Measurements from ENCODE around the gene CATSPERD.

CATSPERD gene

DNA sequence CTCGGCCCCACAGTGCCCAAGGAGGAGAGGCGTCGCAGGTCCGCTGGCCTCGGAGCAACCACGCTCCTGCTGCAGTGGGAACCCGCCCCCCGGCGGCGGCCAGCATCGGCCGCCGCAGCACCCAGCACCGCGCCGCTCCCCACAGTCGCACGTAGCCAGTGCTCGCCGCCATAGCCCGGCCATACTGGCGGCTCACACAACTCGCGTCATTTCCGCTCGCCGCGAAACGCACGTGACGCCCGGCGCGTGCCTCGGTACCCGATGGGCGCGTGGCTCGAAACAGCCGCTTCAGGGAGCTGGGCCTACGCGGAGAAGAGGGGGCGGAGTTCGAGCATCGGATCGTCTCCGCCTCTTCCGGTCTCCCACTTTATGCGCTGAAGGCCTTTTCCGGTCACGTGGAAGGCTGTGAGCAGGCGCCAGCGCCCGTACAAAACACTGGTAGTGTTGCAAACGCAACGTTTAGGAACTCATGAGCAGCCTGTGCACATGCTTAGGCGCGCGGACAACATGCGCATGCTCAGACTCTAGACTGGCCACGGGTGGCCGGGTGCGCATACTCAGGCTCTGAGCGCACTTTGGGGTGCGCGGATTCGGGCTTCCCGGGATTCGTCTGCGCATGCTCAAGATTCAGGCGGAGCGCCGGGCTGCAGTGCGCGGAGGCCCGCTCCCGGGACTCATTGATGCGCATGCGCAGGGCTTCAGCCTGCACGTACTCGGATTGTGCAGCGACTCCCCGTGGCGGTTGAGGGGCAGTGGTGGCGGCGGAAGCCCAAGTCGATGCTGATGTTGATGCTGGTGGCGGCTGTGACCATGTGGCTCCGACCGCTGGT is at the start of gene CATSPERD, which contains the start of gene LONP1:
Gene CATSPERD (plus strand): TSS at position 677 of the 830 bp plus-strand sequence. CDS start 101 bp downstream, at position 778.
Gene LONP1 (minus strand): TSS at position 186 of the 830 bp plus-strand sequence. CDS start 14 bp downstream, at position 172.
- DNase-seq, result peak; percentile 99

DNA sequence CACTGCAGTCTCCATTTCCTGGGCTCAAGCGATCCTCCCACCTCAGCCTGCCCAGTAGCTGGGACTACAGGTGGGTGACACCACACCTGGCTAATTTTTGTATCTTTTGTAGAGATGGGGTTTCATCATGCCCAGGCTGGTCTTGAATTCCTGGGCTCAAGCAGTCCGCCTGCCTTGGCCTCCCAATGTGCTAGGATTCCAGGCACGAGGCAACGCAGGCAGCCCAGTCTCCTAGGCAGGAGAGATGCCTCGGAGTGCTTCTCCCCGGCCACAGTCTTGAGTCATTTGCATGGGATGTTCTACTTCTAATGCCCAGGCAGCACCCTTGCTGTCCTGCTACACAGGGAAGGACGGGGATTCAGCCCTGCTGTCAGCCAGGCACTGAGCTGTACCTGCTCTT is 48.8 kb upstream of the CATSPERD start:
- DNase-seq, result no peak

DNA sequence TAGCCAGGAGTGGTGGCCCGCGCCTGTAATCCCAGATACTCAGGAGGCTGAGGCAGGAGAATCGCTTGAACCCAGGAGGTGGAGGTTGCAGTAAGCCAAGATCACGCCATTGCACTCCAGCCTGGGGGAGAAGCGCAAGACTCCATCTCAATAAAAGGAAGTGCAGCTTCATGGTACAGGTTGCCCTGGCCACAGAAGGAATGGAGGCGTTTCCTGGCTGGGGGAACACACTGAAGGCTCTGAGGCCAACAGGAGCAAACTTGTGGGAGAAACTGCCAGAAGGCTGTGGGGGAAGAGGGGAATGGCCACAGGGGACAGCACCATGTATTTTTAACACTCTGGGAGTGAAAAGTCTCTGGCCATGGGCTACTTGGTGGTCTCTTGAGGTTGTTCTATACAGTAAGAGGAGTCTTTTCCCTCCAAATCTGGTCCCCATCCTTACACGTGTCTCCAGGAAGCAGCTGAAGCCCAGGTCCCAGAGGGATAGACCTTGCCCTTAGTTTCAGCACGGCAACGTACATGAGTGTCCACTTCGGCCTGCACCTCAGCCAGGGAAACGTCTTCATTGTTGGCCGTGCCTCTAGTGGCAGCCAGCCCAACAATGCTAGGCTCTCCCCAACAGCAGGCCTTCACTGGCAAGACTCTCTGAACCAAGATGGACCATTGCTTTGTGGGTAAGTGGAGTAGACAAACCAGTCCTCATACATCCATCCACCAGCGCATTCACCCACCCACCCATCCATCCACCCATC is 47.6 kb upstream of the CATSPERD start:
- DNase-seq, result no peak

GRCh38 chr19:5673752-5674151 is 46.7 kb upstream of the CATSPERD start:
- no peak for DNase-seq

- no peak for DNase-seq
These were observed 45.7 kb upstream of the CATSPERD start for GRCh38 chr19:5674714-5675113.

- DNase-seq, result peak; percentile 81
These were observed 44.2 kb upstream of the CATSPERD start for GRCh38 chr19:5676105-5676771.

GRCh38 chr19:5676772-5677105 is 43.7 kb upstream of the CATSPERD start:
- DNase-seq, result peak; percentile 58

DNA sequence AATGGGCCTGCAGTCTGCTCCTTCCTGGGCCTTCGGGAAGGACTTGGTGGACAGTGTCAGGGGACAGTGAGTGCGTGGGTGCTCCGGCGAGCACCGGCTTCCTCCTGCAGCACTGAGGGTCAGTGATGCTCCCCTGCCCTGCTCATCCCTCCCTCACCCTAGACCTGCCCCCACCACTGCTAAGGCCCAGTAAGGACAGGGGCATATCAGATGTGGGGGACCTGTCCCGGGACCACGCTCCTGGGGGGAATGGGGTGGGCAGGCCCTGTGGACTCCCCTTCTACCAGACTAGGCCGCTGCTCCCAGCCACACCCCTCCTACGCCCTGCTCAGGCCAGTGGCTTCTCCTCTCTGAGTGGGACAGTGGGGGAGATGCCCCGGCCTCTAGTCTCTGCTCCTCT is 43.3 kb upstream of the CATSPERD start:
- no peak for DNase-seq

- no peak for DNase-seq
These were observed 42.9 kb upstream of the CATSPERD start for GRCh38 chr19:5677580-5677979.

- DNase-seq, result no peak
These were observed 42.2 kb upstream of the CATSPERD start for GRCh38 chr19:5678071-5678718.

GRCh38 chr19:5679289-5680083 is 41.0 kb upstream of the CATSPERD start:
- no peak for DNase-seq

DNA sequence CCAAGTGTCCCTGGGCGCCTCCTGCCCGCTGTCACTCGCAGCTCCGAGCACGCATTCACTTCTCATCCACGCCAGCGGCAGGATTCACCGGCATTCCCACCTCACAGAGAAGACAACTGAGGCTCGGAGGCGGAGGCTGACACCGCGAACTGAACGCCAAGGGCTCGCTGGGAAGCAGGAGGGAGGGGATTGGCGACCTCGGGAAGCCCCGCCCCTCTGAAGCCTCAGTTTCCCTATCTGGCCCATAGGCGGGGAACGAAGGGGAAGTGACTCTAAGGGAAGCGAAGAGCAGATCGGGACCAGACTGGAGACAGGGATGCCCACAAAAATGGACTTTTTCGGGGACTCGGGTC is 40.4 kb upstream of the CATSPERD start:
- DNase-seq, result no peak

DNA sequence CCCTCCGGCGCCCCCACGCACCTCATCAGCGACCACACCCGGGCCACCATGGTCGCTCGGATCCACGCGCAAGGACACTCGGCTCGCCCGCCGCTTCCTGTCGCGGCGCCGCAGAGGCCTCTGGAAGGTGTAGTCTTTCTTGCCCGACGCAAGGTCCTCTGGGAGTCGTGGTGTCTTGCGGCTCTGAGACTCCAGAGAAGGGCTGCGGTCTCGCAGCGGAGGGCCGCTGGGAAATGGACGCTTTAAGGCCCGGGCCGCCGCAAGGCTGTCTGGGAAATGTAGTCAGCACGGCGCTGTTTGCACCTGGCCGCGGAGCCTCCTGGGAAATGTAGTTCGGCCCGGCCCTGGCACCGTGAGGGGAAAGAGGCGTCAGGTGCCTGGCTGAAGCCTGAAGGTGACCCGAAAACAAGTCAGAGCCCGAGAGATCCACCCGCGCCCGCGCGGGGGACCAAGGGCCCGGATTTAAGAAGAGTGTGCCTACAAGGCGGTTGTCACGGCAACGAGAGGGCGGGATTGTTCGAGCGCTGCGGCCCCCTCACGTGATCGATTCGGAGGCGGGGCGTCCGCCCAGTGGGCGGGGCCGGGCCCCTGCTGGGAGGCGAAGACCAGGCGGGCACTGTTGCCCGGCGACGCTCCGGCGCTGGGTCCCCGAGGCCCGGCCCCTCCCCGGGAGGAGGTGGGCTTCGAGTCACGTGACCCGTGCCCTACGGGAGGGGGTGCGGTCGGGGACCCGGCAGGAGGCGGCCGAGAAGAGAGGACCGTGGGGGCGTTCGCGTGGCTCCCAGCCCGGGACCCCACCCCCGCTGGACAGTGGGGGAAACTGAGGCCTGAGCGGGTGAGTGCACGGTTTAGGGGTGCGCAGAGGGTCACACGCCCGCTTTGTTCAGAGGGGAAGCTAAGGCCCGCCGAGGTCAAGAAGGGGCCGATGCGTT is 39.7 kb upstream of the CATSPERD start, which contains the start of the genes HSD11B1L and MICOS13:
Gene HSD11B1L (plus strand): TSS at position 591 of the 932 bp plus-strand sequence. CDS start 3,806 bp downstream, outside the sequence.
Gene MICOS13 (minus strand): TSS at position 80 of the 932 bp plus-strand sequence. CDS start 30 bp downstream, at position 50.
- DNase-seq, result peak; percentile 99

DNA sequence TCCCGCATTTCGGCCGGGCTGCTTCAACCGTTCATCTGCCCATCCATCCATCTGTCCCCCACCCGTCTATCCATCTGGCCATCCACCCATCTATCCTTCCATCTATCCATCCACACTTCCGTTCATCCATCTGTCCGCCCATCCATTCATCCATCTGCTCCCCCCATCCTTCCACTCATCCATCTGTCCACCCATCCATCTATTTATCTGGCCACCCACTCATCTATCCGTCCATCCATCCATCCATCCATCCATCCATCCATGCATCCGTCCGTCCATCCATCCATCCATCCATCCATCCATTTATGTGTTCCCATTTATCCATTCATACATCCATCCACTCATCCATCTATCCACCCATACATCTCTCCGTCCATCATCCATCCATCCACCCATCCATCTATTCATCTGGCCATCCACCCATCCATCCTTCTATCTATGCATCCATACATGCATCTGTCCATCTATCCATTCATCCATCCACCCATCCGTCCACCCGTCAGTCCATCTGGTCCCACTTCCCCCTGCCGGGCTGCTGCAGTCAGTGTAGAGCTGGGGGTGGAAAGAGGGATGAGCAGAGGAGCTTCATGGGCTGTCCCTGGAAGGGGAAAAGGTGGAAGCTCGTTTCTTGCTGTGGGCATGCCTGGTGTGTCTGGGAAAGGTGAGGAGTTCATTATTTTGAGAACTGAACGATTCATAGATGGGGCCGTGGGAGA is 38.9 kb upstream of the CATSPERD start:
- no peak for DNase-seq

DNA sequence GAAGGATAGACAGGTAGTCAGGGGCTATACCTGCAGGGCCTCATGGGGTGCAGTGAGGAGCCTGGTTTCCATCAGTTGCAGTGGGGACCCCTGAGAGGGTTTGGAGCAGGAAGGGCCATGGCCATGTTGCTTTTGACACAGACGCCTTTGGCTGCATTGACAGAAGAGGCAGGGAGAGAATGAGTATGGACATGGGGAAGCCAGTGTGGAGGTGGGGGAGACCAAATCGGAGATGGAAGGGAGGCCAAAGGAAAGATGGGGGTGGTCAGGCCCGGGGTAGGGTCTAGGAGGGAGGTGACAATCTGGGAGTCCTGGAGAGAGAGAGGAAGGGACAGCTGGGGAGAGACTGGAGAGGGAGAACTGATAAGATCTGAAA is 38.3 kb upstream of the CATSPERD start:
- peak; percentile 20 for DNase-seq

DNA sequence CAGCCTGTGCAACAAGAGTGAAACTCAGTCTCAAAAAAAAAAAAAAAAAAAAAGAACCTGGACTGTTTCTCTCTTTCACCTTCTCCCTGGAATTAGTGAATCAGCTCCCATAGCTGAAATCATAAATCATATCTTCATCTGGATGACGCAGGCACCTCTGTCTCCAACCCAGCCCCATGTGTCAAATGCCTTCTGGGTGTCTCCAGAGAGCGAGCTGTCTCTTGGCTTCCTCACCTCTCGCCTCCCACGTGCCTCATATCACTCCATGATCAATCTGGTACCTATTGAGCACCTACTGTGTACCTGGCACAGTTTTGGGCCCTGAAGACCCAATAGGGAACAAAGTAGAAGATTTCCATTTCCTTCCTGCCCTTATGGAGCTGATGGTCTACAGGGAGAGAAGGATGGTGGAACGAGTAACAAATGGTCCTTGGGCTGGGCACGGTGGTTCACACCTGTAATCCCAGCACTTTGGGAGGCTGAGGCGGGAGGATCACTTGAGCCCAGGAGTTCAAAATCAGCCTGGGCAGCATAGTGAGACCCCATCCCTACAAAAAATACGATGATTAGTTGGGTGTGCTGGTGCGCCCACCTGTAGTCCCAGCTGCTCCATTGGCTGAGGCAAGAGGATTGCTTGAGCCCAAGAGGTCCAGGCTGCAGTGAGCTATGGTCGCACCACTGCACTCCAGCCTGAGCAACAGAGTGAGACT is 37.1 kb upstream of the CATSPERD start:
- peak; percentile 14 for DNase-seq

GRCh38 chr19:5684694-5685430 is 35.6 kb upstream of the CATSPERD start:
- DNase-seq, result peak; percentile 24

GRCh38 chr19:5686326-5686646 is 34.2 kb upstream of the CATSPERD start:
- no peak for DNase-seq
